IPS DF 6.9 (cell line): ENCODE results near the gene SLC9A8.

Source experiments
- DNase-seq: peaks from one replicate; pipeline ENCODE4 v3.0.0-alpha.2; 2013; ENCODE audit warnings: low read depth, low spot score
- H3K27ac ChIP-seq: one replicate; pipeline ENCODE4 v1.5.1; 2013; ENCODE audit warnings: low read length, control low read depth
- H3K27me3 ChIP-seq: 2 replicates; pipeline ENCODE4 v1.6.1; 2013; ENCODE audit warnings: mild to moderate bottlenecking, low read length; ENCODE audit not compliant: control insufficient read depth, insufficient read depth
- H3K36me3 ChIP-seq: 2 replicates; pipeline ENCODE4 v1.6.1; 2013; ENCODE audit warnings: low read length; ENCODE audit not compliant: control insufficient read depth, insufficient read depth
- H3K4me1 ChIP-seq: 2 replicates; pipeline ENCODE4 v1.6.1; 2013; ENCODE audit warnings: low read length; ENCODE audit not compliant: control insufficient read depth, insufficient read depth
- H3K4me3 ChIP-seq: 2 replicates; pipeline ENCODE4 v1.5.1; 2013; ENCODE audit warnings: mild to moderate bottlenecking, low read length
- H3K9me3 ChIP-seq: 2 replicates; pipeline ENCODE4 v1.6.1; 2013; ENCODE audit warnings: low read length, inconsistent platforms; ENCODE audit not compliant: control insufficient read depth, insufficient read depth
- WGBS: extraction: QIAGEN DNeasy Blood & Tissue Kit; methylation state at CpG from one replicate; pipeline ENCODE4 v1.1.7; 2013; ENCODE audit warnings: mixed read lengths, missing lambda C conversion rate; ENCODE audit not compliant: insufficient read length, insufficient coverage; 5-methylcytosine and 5-hydroxymethylcytosine counted together

Gene SLC9A8

DNA sequence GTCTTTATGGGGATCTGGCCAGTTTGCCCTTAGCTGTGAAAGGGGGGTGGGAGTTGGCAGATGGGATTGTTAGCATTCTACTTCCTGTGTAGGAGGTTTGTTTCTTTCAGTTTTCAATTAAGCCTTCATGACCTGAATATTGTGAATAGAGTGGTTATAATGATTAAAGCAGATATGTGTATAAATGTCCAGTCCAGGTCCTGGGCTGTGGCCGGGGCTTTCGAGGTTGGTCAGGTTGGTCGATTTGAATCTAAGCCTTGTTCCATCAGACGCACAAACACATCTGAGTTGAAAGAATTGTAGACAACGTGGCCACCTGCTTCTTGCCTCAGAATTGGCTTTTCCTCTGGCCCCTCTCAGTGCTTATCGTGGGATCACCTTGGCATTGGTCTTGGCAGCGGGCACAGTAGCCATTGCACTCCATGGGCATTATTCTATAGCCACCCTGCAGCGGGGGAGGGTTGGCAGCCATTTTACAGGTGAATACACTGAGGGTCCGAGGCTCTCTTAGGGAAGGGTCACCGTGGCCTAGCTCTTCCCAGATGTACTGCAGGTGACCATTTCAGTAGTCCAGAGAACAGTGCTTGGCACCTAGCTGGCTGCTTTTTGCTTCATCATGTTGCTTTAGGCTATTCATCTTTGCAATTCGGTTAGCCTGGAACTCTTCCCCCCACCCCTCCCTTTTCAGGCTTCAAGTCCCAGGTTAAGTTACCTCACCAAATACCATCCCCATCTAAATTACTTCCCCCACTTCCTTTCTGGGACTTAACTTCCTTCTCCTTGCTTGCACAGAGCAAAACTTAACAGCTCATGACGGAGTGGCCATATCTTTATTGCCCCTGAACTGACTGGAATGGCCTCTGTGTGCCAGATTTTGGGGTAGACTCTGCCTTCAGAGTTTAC is 124.7 kb downstream of the SLC9A8 start:
- peaks cover 7% of the 10 kb centered on the region; the same call in 1 of the 2 replicates for H3K36me3 ChIP-seq
- WGBS, result no CpG with 5 or more reads among the region's 12 CpGs
- H3K27ac ChIP-seq, result no peak overlapping the region
- no peaks in the 10 kb centered on the region for H3K9me3 ChIP-seq
- H3K27me3 ChIP-seq, result no peaks in the 10 kb centered on the region
- no peaks in the 10 kb centered on the region for H3K4me1 ChIP-seq
- DNase-seq, result no peak
- H3K4me3 ChIP-seq, result peak overlapping the region; percentile 90; the same call in 1 of the 2 replicates

DNA sequence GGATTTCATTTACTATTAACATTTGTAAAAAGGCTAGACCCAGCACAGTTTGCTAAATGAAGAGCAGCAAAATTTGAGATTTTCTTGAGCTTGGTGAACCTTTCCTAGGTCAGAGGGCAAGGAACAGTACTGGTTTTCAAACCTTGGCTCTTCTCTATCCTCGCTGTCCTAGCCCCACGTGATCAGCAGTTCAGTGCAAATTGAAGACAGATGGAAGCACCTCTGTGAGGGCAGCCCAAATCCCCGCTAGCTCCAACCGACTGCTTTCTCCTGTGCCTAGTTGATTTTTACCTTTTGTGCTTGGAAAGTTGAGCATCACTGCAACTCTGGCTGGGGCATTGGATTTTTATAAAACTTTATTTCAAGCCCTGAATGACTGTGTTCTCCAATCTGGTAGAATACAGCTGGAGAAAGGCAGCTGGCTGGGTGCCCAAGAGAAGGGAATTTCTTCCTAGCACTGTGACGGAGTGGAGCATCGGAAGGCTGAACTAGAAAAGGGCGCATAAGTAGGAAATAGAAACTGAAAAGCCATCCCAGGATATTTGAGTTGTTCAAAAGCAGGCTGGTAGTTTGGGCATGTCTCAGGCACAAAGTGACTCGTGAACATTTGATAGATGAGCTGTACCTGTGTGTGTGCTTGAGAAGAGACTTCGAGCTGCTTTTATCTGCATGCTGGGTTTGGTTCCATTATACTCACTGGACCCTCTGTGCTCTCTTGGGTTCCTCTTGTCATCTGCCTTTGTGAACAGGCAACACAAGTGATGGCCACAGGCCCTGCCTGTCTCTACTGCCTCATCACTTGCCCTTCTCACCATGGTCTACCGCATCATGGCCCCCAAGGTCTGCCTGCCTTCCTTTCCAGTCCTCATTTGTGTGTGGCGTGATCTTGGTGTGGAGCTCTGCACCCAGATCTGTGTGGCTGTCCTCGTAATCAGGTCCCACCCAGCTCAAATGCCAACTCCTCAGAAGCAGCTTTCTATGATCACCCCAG is 125.8 kb downstream of the SLC9A8 start:
- Histone ChIP-seq H3K27ac (no peak overlapping the region), H3K27me3 (no peaks in the 10 kb centered on the region)

DNA sequence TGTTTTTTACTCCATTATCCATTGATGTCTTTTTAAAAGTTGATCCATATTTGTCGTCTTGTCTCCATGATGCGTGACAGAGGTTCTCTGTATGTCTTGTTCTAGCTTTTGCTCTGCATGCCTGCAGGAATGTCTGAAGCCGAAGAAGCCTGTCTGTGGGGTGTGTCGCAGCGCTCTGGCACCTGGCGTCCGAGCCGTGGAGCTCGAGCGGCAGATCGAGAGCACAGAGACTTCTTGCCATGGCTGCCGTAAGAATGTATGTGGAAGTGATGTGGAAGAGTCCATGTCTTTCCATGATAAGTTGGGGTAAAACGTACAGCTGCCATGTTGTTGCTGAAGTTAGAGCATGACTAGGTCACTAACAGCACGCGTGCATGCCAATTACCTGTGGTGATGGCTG is 128.8 kb downstream of the SLC9A8 start:
- WGBS, result no CpG with 5 or more reads among the region's 15 CpGs
- no peak overlapping the region for H3K4me3 ChIP-seq
- DNase-seq, result no peak
- no peak overlapping the region for H3K27ac ChIP-seq
- H3K36me3 ChIP-seq, result peaks cover 10% of the 10 kb centered on the region; the same call in 1 of the 2 replicates
- H3K9me3 ChIP-seq, result no peaks in the 10 kb centered on the region
- H3K27me3 ChIP-seq, result no peaks in the 10 kb centered on the region
- H3K4me1 ChIP-seq, result no peaks in the 10 kb centered on the region

More for the DNA sequence above, 125.8 kb downstream of the SLC9A8 start:
- Histone ChIP-seq H3K36me3 (peaks cover 7% of the 10 kb centered on the region; the same call in 1 of the 2 replicates), H3K9me3 (no peaks in the 10 kb centered on the region), H3K4me1 (no peaks in the 10 kb centered on the region), H3K4me3 (no peak overlapping the region)
- no peak for DNase-seq
- no CpG with 5 or more reads among the region's 12 CpGs for WGBS
